ENCODE data around the gene UNC79.

Gene UNC79

GRCh38 chr14:93546642-93547041 lies 115.9 kb downstream of the UNC79 start:
- DNase-seq (ENCODE audit: low read depth in 1 of 2, low spot score in 1 of 2) = no peak

GRCh38 chr14:93548102-93548843 lies 117.5 kb downstream of the UNC79 start:
- no peak for DNase-seq (ENCODE audit: low read depth in 1 of 2, low spot score in 1 of 2)

GRCh38 chr14:93549595-93549994 lies 118.9 kb downstream of the UNC79 start:
- no peak for DNase-seq (ENCODE audit: low read depth in 1 of 2, low spot score in 1 of 2)

GRCh38 chr14:93564918-93565317 lies 134.2 kb downstream of the UNC79 start:
- DNase-seq (ENCODE audit: low read depth in 1 of 2, low spot score in 1 of 2) = no peak

GRCh38 chr14:93566065-93566693 lies 135.4 kb downstream of the UNC79 start:
- no peak for DNase-seq (ENCODE audit: low read depth in 1 of 2, low spot score in 1 of 2)

- DNase-seq (ENCODE audit: low read depth in 1 of 2, low spot score in 1 of 2) = no peak
Observed at GRCh38 chr14:93571275-93571674, 140.5 kb downstream of the UNC79 start.

GRCh38 chr14:93579178-93579577 lies 148.4 kb downstream of the UNC79 start:
- DNase-seq (ENCODE audit: low read depth in 1 of 2, low spot score in 1 of 2) = no peak

GRCh38 chr14:93582516-93582915 lies 151.8 kb downstream of the UNC79 start:
- DNase-seq (ENCODE audit: low read depth in 1 of 2, low spot score in 1 of 2) = no peak

GRCh38 chr14:93587330-93587729 lies 156.6 kb downstream of the UNC79 start:
- no peak for DNase-seq (ENCODE audit: low read depth in 1 of 2, low spot score in 1 of 2)

- no peak for DNase-seq (ENCODE audit: low read depth in 1 of 2, low spot score in 1 of 2)
Observed at GRCh38 chr14:93591506-93591905, 160.8 kb downstream of the UNC79 start.

GRCh38 chr14:93592786-93593185 lies 162.0 kb downstream of the UNC79 start:
- no peak for DNase-seq (ENCODE audit: low read depth in 1 of 2, low spot score in 1 of 2)

- no peak for DNase-seq (ENCODE audit: low read depth in 1 of 2, low spot score in 1 of 2)
Observed at GRCh38 chr14:93606091-93606490, 175.4 kb downstream of the UNC79 start.

GRCh38 chr14:93619176-93619793 lies 188.5 kb downstream of the UNC79 start:
- DNase-seq (ENCODE audit: low read depth in 1 of 2, low spot score in 1 of 2) = no peak

GRCh38 chr14:93628048-93628447 lies 197.3 kb downstream of the UNC79 start:
- no peak for DNase-seq (ENCODE audit: low read depth in 1 of 2, low spot score in 1 of 2)

GRCh38 chr14:93629643-93630042 lies 198.9 kb downstream of the UNC79 start:
- no peak for DNase-seq (ENCODE audit: low read depth in 1 of 2, low spot score in 1 of 2)

- no peak for DNase-seq (ENCODE audit: low read depth in 1 of 2, low spot score in 1 of 2)
Observed at GRCh38 chr14:93638790-93639189, 208.1 kb downstream of the UNC79 start.

- DNase-seq (ENCODE audit: low read depth in 1 of 2, low spot score in 1 of 2) = no peak
Observed at GRCh38 chr14:93643127-93643526, 212.4 kb downstream of the UNC79 start.

- DNase-seq (ENCODE audit: low read depth in 1 of 2, low spot score in 1 of 2) = no peak
Observed at GRCh38 chr14:93643676-93644075, 212.9 kb downstream of the UNC79 start.

- no peak for DNase-seq (ENCODE audit: low read depth in 1 of 2, low spot score in 1 of 2)
Observed at GRCh38 chr14:93645200-93645599, 214.5 kb downstream of the UNC79 start.

- DNase-seq (ENCODE audit: low read depth in 1 of 2, low spot score in 1 of 2) = peak in 1 of 2 donors; percentile 21
Observed at GRCh38 chr14:93648440-93649168, 217.9 kb downstream of the UNC79 start.

GRCh38 chr14:93654599-93654998 lies 223.9 kb downstream of the UNC79 start:
- no peak for DNase-seq (ENCODE audit: low read depth in 1 of 2, low spot score in 1 of 2)

Data from activated CD4-positive, alpha-beta T cell treated with anti-CD3 and anti-CD28 coated beads, Interleukin-2, amount 50 U/mL, for 24 hours (primary cell).